HEK293 (cell line): ENCODE measurements around the gene B3GALT2.

Experiments used
- CTCF ChIA-PET: fragments of 350-600 bp; formaldehyde crosslinking; extraction: SDS; loops from one replicate; lab custom pipeline; 2021; ENCODE audit warnings: antibody characterized with exemption; lab: Yijun Ruan, JAX
- POLR2A ChIA-PET: fragments of 300-600 bp; formaldehyde crosslinking; extraction: SDS; loops from one replicate; lab custom pipeline; 2020; ENCODE audit warnings: antibody characterized with exemption, inconsistent platforms; lab: Yijun Ruan, JAX
- H3K27ac ChIP-seq: fragments of 200-500 bp; sonication (Bioruptor generic); 2 replicates; pipeline ENCODE4 v1.5.1; 2014; ENCODE audit warnings: low read depth, low read length, control low read depth, inconsistent platforms; ENCODE audit errors: extremely low read depth
- H3K36me3 ChIP-seq, 2 experiments: fragments of 200-500 bp in 1 of 2; sonication (Bioruptor generic) in 1 of 2; 1 replicate in 1 of 2; 2 replicates in 1 of 2; pipeline ENCODE4 v1.5.1; 2014 to 2017; ENCODE audit warnings: inconsistent platforms in 2 of 2, low read length in 2 of 2; ENCODE audit not compliant: control insufficient read depth in 2 of 2, insufficient read depth in 1 of 2
- H3K4me1 ChIP-seq: fragments of 200-500 bp; sonication (Bioruptor generic); 2 replicates; pipeline ENCODE4 v1.5.1; 2014; ENCODE audit warnings: mild to moderate bottlenecking, low read length, inconsistent platforms; ENCODE audit not compliant: control insufficient read depth, insufficient read depth
- H3K4me3 ChIP-seq: 2 replicates; pipeline ENCODE4 v1.5.1; 2011; ENCODE audit warnings: low read depth, mild to moderate bottlenecking, control low read depth, low read length, moderate library complexity
- H3K9me3 ChIP-seq: fragments of 200-500 bp; sonication (Bioruptor generic); 2 replicates; pipeline ENCODE4 v1.5.1; 2014; ENCODE audit warnings: low read depth, low read length, inconsistent platforms; ENCODE audit not compliant: control insufficient read depth, insufficient read depth
- AEBP2 ChIP-seq: fragments of 450-650 bp; formaldehyde crosslinking; IDR thresholded peaks from 2 replicates; pipeline ENCODE4 v1.5.1; 2016; ENCODE audit warnings: missing biosample characterization, missing genetic modification characterization, borderline replicate concordance
- CTCF ChIP-seq: fragments of 450-650 bp; formaldehyde crosslinking; IDR thresholded peaks from 2 replicates; pipeline ENCODE4 v1.5.1; 2016; ENCODE audit warnings: missing biosample characterization, missing genetic modification characterization
- MZF1 ChIP-seq: fragments of 450-650 bp; formaldehyde crosslinking; IDR thresholded peaks from 2 replicates; pipeline ENCODE4 v1.5.1; 2017; ENCODE audit warnings: missing biosample characterization, missing genetic modification characterization, borderline replicate concordance
- PATZ1 ChIP-seq: fragments of 450-650 bp; formaldehyde crosslinking; IDR thresholded peaks from 2 replicates; pipeline ENCODE4 v1.5.1; 2016; ENCODE audit warnings: missing biosample characterization, missing genetic modification characterization
- RBAK ChIP-seq: fragments of 450-650 bp; formaldehyde crosslinking; IDR thresholded peaks from 2 replicates; pipeline ENCODE4 v1.5.1; 2016; ENCODE audit warnings: missing biosample characterization, missing genetic modification characterization
- SCRT2 ChIP-seq: fragments of 450-650 bp; formaldehyde crosslinking; IDR thresholded peaks from 2 replicates; pipeline ENCODE4 v1.5.1; 2016; ENCODE audit warnings: missing biosample characterization, missing genetic modification characterization
- WT1 ChIP-seq: fragments of 450-650 bp; formaldehyde crosslinking; IDR thresholded peaks from 2 replicates; pipeline ENCODE4 v1.5.1; 2016; ENCODE audit warnings: missing biosample characterization, missing genetic modification characterization
- YY1 ChIP-seq: fragments of 450-650 bp; formaldehyde crosslinking; IDR thresholded peaks from 2 replicates; pipeline ENCODE4 v1.5.1; 2018; ENCODE audit warnings: missing biosample characterization, missing genetic modification characterization
- ZFP69B ChIP-seq: fragments of 450-650 bp; formaldehyde crosslinking; IDR thresholded peaks from 2 replicates; pipeline ENCODE4 v1.5.1; 2016; ENCODE audit warnings: missing biosample characterization, missing genetic modification characterization
- ZNF23 ChIP-seq: fragments of 450-650 bp; formaldehyde crosslinking; IDR thresholded peaks from 2 replicates; pipeline ENCODE4 v1.5.1; 2016; ENCODE audit warnings: missing biosample characterization, missing genetic modification characterization, borderline replicate concordance
- ZNF239 ChIP-seq: fragments of 450-650 bp; formaldehyde crosslinking; IDR thresholded peaks from 2 replicates; pipeline ENCODE4 v1.5.1; 2016; ENCODE audit warnings: missing biosample characterization, missing genetic modification characterization
- ZNF324 ChIP-seq: fragments of 450-650 bp; formaldehyde crosslinking; IDR thresholded peaks from 2 replicates; pipeline ENCODE4 v1.5.1; 2016; ENCODE audit warnings: missing biosample characterization, missing genetic modification characterization
- ZNF37A ChIP-seq: fragments of 450-650 bp; IDR thresholded peaks from 2 replicates; pipeline ENCODE4 v1.5.1; 2018; ENCODE audit warnings: missing biosample characterization, missing genetic modification characterization
- ZNF404 ChIP-seq: fragments of 450-650 bp; formaldehyde crosslinking; IDR thresholded peaks from 2 replicates; pipeline ENCODE4 v1.5.1; 2017; ENCODE audit warnings: missing biosample characterization, missing genetic modification characterization
- ZNF558 ChIP-seq: fragments of 450-650 bp; formaldehyde crosslinking; IDR thresholded peaks from 2 replicates; pipeline ENCODE4 v1.5.1; 2016; ENCODE audit warnings: missing biosample characterization, missing genetic modification characterization
- ZNF571 ChIP-seq: fragments of 450-650 bp; formaldehyde crosslinking; IDR thresholded peaks from 2 replicates; pipeline ENCODE4 v1.5.0; 2017; ENCODE audit warnings: missing biosample characterization, missing genetic modification characterization
- ZNF580 ChIP-seq: fragments of 450-650 bp; formaldehyde crosslinking; IDR thresholded peaks from 2 replicates; pipeline ENCODE4 v1.5.1; 2016; ENCODE audit warnings: missing biosample characterization, missing genetic modification characterization
- ZNF654 ChIP-seq: fragments of 450-650 bp; formaldehyde crosslinking; IDR thresholded peaks from 2 replicates; pipeline ENCODE4 v1.5.1; 2016; ENCODE audit warnings: low read depth, missing biosample characterization, missing genetic modification characterization
- ZNF670 ChIP-seq: fragments of 450-650 bp; formaldehyde crosslinking; IDR thresholded peaks from 2 replicates; pipeline ENCODE4 v1.5.1; 2016; ENCODE audit warnings: missing biosample characterization, missing genetic modification characterization, low read depth
- ZNF701 ChIP-seq: fragments of 450-650 bp; formaldehyde crosslinking; IDR thresholded peaks from 2 replicates; pipeline ENCODE4 v1.5.1; 2016; ENCODE audit warnings: missing biosample characterization, missing genetic modification characterization
- ZNF776 ChIP-seq: fragments of 450-650 bp; formaldehyde crosslinking; IDR thresholded peaks from 2 replicates; pipeline ENCODE4 v1.5.0; 2017; ENCODE audit warnings: missing biosample characterization, missing genetic modification characterization, borderline replicate concordance
- ZSCAN16 ChIP-seq: fragments of 450-650 bp; formaldehyde crosslinking; IDR thresholded peaks from 2 replicates; pipeline ENCODE4 v1.5.1; 2016; ENCODE audit warnings: missing biosample characterization, missing genetic modification characterization
- ZSCAN30 ChIP-seq: fragments of 450-650 bp; IDR thresholded peaks from 2 replicates; pipeline ENCODE4 v1.5.1; 2018; ENCODE audit warnings: missing biosample characterization, mild to moderate bottlenecking, missing genetic modification characterization, moderate library complexity
- TF ChIP-seq, protein P1 (sequence below): fragments of 450-650 bp; formaldehyde crosslinking; IDR thresholded peaks from 2 replicates; pipeline ENCODE4 v1.5.1; 2017; ENCODE audit warnings: missing biosample characterization, missing genetic modification characterization
- TF ChIP-seq, protein P2 (sequence below): fragments of 450-650 bp; formaldehyde crosslinking; IDR thresholded peaks from 2 replicates; pipeline ENCODE4 v1.5.1; 2016; ENCODE audit warnings: missing biosample characterization, missing genetic modification characterization
- TF ChIP-seq, protein P3 (sequence below): fragments of 450-650 bp; formaldehyde crosslinking; IDR thresholded peaks from 2 replicates; pipeline ENCODE4; 2016; ENCODE audit warnings: missing biosample characterization, missing genetic modification characterization

B3GALT2 gene

DNA sequence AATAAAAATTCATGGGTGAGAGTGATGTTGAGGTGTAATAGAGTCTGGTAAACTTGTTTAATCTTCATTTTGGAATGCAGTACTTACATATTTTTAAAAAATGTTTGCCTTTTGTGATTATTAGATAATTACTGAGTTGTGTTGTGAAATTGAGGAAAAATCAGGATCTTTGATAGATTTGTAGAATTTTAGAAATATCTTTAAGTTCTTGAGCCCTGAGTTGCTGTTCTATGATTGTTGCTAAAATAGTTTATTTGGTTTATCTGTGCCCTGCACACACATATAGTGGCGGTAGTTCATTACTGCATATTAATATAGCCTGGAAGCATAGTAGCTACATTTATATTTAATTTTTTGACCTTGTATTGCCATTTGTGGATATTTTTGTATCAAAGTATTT is 1.6 kb downstream of the B3GALT2 start:
- ChIA-PET CTCF (interaction anchor here (0.7 to 0.8 kb wide), 2 partner anchors 69 to 302 kb away, joined by 3 read pairs; no protein-coding TSS in a partner anchor), POLR2A (no interaction called here)
- no peak for TF ChIP-seq ZNF701 (tag by site-specific recombination)
- TF ChIP-seq ZNF776 (tag by site-specific recombination) = no peak
- no peak for TF ChIP-seq ZNF37A (tag by site-specific recombination)
- TF ChIP-seq ZSCAN16 (tag by site-specific recombination) = no peak
- no peak for TF ChIP-seq ZNF670 (tag by site-specific recombination)
- no peak for TF ChIP-seq PATZ1 (tag by site-specific recombination)
- TF ChIP-seq, protein P1, sequence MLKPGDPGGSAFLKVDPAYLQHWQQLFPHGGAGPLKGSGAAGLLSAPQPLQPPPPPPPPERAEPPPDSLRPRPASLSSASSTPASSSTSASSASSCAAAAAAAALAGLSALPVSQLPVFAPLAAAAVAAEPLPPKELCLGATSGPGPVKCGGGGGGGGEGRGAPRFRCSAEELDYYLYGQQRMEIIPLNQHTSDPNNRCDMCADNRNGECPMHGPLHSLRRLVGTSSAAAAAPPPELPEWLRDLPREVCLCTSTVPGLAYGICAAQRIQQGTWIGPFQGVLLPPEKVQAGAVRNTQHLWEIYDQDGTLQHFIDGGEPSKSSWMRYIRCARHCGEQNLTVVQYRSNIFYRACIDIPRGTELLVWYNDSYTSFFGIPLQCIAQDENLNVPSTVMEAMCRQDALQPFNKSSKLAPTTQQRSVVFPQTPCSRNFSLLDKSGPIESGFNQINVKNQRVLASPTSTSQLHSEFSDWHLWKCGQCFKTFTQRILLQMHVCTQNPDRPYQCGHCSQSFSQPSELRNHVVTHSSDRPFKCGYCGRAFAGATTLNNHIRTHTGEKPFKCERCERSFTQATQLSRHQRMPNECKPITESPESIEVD = no peak
- TF ChIP-seq WT1 = no peak
- TF ChIP-seq, protein P2, sequence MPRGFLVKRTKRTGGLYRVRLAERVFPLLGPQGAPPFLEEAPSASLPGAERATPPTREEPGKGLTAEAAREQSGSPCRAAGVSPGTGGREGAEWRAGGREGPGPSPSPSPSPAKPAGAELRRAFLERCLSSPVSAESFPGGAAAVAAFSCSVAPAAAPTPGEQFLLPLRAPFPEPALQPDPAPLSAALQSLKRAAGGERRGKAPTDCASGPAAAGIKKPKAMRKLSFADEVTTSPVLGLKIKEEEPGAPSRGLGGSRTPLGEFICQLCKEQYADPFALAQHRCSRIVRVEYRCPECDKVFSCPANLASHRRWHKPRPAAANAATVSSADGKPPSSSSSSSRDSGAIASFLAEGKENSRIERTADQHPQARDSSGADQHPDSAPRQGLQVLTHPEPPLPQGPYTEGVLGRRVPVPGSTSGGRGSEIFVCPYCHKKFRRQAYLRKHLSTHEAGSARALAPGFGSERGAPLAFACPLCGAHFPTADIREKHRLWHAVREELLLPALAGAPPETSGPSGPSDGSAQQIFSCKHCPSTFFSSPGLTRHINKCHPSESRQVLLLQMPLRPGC (tag by site-specific recombination) = no peak
- TF ChIP-seq RBAK = no peak
- no peak for TF ChIP-seq MZF1 (tag by site-specific recombination)
- no peak for TF ChIP-seq AEBP2 (tag by site-specific recombination)
- no peak for TF ChIP-seq ZNF404 (tag by site-specific recombination)
- no peak for TF ChIP-seq SCRT2
- Histone ChIP-seq H3K4me1 (peaks cover 13% of the 10 kb centered on the region; the same call in 1 of the 2 replicates), H3K9me3 (no peaks in the 10 kb centered on the region), H3K27ac (no peak overlapping the region), H3K4me3 (no peak overlapping the region), H3K36me3 (no peaks in the 10 kb centered on the region)

GRCh38 chr1:193183019-193183627 is 3.3 kb downstream of the B3GALT2 start:
- H3K4me3 ChIP-seq = no peak overlapping the region
- H3K27ac ChIP-seq = no peak overlapping the region
- peaks cover 13% of the 10 kb centered on the region; the same call in 1 of the 2 replicates for H3K4me1 ChIP-seq
- no peaks in the 10 kb centered on the region for H3K36me3 ChIP-seq
- H3K9me3 ChIP-seq = no peaks in the 10 kb centered on the region
- CTCF ChIA-PET = interaction anchor here (0.5 to 1.2 kb wide), 3 partner anchors 14 to 188 kb away, joined by 3 read pairs; no protein-coding TSS in a partner anchor
- POLR2A ChIA-PET = no interaction called here
- no peak for TF ChIP-seq ZNF571 (tag by site-specific recombination)
- TF ChIP-seq ZFP69B (tag by site-specific recombination) = no peak
- TF ChIP-seq ZSCAN30 = no peak
- peak; percentile 52 for TF ChIP-seq ZNF654 (tag by site-specific recombination)
- no peak for TF ChIP-seq ZNF324 (tag by site-specific recombination)
- TF ChIP-seq ZNF23 (tag by site-specific recombination) = no peak
- TF ChIP-seq, protein P3, sequence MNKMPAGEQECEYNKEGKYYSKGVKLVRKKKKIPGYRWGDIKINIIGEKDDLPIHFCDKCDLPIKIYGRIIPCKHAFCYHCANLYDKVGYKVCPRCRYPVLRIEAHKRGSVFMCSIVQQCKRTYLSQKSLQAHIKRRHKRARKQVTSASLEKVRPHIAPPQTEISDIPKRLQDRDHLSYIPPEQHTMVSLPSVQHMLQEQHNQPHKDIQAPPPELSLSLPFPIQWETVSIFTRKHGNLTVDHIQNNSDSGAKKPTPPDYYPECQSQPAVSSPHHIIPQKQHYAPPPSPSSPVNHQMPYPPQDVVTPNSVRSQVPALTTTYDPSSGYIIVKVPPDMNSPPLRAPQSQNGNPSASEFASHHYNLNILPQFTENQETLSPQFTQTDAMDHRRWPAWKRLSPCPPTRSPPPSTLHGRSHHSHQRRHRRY (tag by site-specific recombination) = no peak
- no peak for TF ChIP-seq ZNF558 (tag by site-specific recombination)
- TF ChIP-seq ZNF37A (tag by site-specific recombination) = no peak
- no peak for TF ChIP-seq SCRT2
- TF ChIP-seq CTCF (tag by site-specific recombination) = 0 out of 2 replicates have a peak, but pooled peaks have one; percentile 16
- TF ChIP-seq ZNF239 (tag by site-specific recombination) = no peak
- TF ChIP-seq ZNF580 (tag by site-specific recombination) = no peak
- TF ChIP-seq YY1 = no peak
